ENCODE measurements around the gene ATP2C1. TPM values are rescaled to one million over a fixed set of nuclear protein-coding genes. Genes with fewer than 3 reads are reported as not detected.

ATP2C1 gene
- total RNA-seq, 2 experiments from 2014 or later, result 47.4 to 48.5 TPM

DNA sequence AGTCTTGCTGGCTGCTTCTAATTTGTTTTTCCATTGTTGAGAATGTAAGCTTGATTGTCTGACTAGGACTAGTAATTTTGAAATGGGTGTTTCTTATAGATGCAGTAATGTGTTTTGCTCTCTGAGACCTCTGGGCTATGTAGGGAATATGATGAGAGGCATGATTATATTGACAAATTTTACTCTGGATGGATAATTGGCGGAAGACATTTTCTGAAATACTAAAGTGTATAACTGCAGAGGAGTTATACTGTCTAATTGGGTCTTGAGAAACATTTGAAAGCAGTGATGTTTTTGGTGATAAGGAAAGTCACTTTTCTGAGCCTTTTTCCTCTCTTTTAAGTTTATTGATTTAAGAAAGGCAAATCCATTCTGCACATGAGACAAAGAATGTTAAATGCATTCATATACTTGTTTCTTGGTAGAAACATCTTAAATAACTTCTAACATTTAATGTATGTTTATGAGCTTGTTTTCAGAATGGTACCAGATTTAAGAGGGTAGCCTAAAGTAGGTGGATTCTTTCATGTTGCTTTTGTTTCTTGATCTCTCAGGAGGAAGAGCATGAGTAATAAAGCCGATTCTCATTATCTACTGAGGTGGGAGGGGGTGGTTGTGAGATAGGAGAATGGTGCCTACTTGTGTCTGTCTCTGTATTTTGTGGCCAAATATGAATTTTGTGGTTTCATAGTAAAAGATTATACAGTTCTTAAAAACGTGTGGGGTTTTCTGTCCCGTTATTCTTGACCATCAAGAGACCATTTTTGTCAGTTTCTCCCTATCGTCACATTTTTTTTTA is 2.0 kb downstream of the ATP2C1 start:
- ChIA-PET POLR2A (interaction anchor here (1.0 kb wide), 1 partner anchor 126 kb away, joined by 17 read pairs; no protein-coding TSS in a partner anchor), CTCF (interaction anchor here (1.0 to 1.3 kb wide), 3 partner anchors 34 to 131 kb away, joined by 3 read pairs; partner anchors contain the start of genes ASTE1 and NEK11)
- Mint-ChIP-seq H3K4me3 (peak overlapping the region; percentile 94), H3K4me1 (peaks cover 43% of the 10 kb centered on the region), H3K36me3 (ENCODE audit: low read depth) (peaks cover 6% of the 10 kb centered on the region), H3K9me3 (ENCODE audit: low read depth) (no peaks in the 10 kb centered on the region), H3K27me3 (no peaks in the 10 kb centered on the region), H3K27ac (peak overlapping the region; percentile 56)
- intact Hi-C loops (cut with DNase I, micrococcal nuclease), result loop anchor here in 1 of 2 experiments (1.0 kb wide), 1 partner anchor 11 kb away; no protein-coding TSS in a partner anchor
- ATAC-seq (peak; percentile 34), DNase-seq (peak; percentile 17)

DNA sequence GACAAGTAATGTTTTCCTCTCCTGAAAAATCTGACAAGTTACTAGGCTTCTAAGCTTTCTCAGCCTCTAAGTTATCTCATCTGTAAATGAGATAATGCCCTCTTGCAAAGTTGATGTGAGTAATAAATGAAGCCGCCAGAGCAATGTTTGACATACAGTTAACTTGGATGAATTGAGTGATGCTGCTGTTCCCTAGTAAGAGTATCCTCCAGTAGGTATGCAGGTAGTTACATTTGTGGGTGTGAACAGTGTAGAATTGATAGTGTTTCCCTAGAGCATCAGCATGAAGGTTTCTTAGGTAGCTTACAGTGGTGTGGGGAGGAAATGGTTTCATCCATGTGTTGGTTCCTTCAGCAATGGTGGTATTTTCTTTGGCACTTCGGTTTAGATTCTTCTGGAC is 3.4 kb downstream of the ATP2C1 start:
- no peak overlapping the region for H3K27ac Mint-ChIP-seq
- DNase-seq, result no peak
- H3K4me1 Mint-ChIP-seq, result peaks cover 53% of the 10 kb centered on the region
- CTCF ChIA-PET, result interaction anchor here (0.6 to 1.3 kb wide), 3 partner anchors 45 to 59 kb away, joined by 3 to 4 read pairs (median 3); no protein-coding TSS in a partner anchor
- no peaks in the 10 kb centered on the region for H3K9me3 Mint-ChIP-seq (ENCODE audit: low read depth)
- intact Hi-C loops (cut with DNase I, micrococcal nuclease), result no loop called here
- H3K4me3 Mint-ChIP-seq, result no peak overlapping the region
- POLR2A ChIA-PET, result no interaction called here
- no peak for ATAC-seq
- H3K36me3 Mint-ChIP-seq (ENCODE audit: low read depth), result peaks cover 6% of the 10 kb centered on the region
- no peaks in the 10 kb centered on the region for H3K27me3 Mint-ChIP-seq

DNA sequence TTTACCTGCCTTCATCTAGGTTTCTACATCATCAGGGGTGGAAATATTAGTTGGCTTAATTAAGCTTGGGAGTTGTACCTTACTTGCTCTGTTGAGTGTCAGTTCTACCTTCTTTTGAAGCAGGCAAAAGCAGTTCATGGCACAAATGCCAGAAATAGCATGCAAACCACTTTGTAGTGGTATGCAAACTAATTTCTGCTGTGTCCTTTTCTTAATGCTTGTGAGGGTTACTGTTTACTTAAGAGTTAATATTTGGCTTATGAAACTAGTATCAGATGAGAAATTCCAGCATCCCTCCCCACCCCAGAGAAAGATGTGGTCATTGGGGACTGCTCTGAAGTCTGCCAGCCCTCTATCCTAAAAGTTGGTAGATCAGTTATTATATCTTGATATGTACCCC is 7.1 kb downstream of the ATP2C1 start:
- DNase-seq, result no peak
- H3K27me3 Mint-ChIP-seq, result no peaks in the 10 kb centered on the region
- peaks cover 3% of the 10 kb centered on the region for H3K36me3 Mint-ChIP-seq (ENCODE audit: low read depth)
- no peak overlapping the region for H3K4me3 Mint-ChIP-seq
- intact Hi-C loops (cut with DNase I, micrococcal nuclease), result no loop called here
- H3K4me1 Mint-ChIP-seq, result peaks cover 56% of the 10 kb centered on the region
- H3K27ac Mint-ChIP-seq, result no peak overlapping the region
- H3K9me3 Mint-ChIP-seq (ENCODE audit: low read depth), result no peaks in the 10 kb centered on the region
- no peak for ATAC-seq
- CTCF ChIA-PET, result no interaction called here
- POLR2A ChIA-PET, result no interaction called here

DNA sequence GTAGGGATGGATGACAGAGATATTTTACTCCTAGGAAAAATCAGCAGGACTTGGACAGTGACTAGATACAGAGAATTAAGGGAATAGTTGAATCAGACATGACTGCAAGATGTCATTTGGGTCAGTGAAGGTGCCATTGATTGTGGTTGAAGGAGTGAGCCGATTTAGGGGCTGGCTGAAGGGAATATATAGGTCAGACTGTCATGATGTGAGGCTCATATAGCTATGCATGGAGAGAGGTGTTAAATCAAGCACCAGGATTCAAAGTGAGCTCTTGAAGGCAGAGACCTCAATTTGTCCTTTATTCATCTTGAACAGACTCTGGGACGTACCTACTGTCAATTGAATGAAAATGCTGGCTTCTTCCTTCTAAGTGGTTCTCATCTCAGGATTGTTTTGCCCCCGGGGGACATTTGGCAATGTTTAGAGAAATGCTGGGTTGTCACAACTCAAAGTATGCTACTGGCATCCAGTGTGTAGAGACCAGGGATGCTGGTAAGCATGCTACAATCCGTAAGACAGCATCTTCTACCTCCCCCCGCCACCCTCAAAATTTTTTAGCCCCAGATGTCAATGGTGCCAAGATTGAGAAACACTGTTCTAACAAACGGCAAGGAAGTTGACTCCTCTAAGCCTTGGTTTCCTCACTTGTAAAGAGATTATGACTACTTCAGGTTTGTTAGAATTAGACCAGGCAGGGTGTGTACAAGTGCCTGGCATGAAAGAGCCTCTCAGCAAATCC is 7.8 kb downstream of the ATP2C1 start:
- intact Hi-C loops (cut with DNase I, micrococcal nuclease), result no loop called here
- Mint-ChIP-seq H3K9me3 (ENCODE audit: low read depth) (no peaks in the 10 kb centered on the region), H3K4me1 (peaks cover 56% of the 10 kb centered on the region), H3K27ac (no peak overlapping the region), H3K36me3 (ENCODE audit: low read depth) (peaks cover 3% of the 10 kb centered on the region), H3K4me3 (no peak overlapping the region), H3K27me3 (no peaks in the 10 kb centered on the region)
- ATAC-seq (no peak), DNase-seq (no peak)
- ChIA-PET CTCF (no interaction called here), POLR2A (interaction anchor here (1.0 kb wide), 1 partner anchor 8 kb away, joined by 3 read pairs; no protein-coding TSS in a partner anchor)

DNA sequence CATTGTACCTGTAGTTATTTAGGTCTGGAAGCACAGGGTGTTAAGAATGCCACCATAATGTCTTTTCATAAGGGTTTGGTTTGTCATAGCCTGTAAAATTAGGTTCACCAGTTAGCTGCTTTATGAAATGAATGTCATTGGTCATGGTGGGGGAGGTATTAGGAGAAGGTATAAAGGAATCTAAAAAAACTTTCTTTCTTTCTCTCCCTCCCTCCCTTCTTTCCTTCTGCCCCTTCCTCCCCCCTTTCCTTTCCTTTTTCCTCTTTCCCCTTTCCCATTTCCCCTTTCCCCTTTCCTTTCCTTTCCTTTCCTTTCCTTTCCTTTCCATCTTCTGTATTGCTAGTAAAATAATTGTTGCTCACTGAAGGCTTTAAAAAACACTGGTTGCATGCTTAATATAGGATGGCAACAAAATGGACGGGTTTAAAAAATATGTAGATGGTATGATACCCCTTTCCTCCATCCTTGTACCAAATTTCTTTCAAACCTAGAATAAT is 9.6 kb downstream of the ATP2C1 start:
- Mint-ChIP-seq H3K27me3 (no peaks in the 10 kb centered on the region), H3K27ac (no peak overlapping the region), H3K4me3 (no peak overlapping the region), H3K4me1 (peaks cover 57% of the 10 kb centered on the region), H3K9me3 (ENCODE audit: low read depth) (no peaks in the 10 kb centered on the region), H3K36me3 (ENCODE audit: low read depth) (peaks cover 6% of the 10 kb centered on the region)
- ATAC-seq (no peak), DNase-seq (no peak)
- POLR2A ChIA-PET, result no interaction called here
- intact Hi-C loops (cut with DNase I, micrococcal nuclease), result no loop called here
- CTCF ChIA-PET, result no interaction called here

DNA sequence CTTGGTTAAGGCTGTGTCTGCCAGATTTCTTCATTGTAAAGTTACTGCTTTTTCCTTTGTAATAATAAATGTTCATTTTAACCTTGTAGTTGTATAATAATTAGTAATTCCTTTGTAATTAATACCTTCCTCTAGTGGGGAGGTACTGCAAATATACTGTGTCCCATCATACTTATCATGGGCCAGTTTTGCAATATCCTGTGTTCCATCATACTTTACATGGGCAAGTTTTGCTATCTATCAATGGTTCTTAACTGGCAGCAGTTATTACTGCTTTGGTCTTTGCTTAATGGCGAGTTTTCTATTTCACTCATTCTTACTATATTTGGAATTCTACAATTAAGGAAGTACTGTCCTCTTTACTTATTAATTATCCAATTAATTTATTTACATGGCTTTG is 10.6 kb downstream of the ATP2C1 start:
- Mint-ChIP-seq H3K9me3 (ENCODE audit: low read depth) (no peaks in the 10 kb centered on the region), H3K27me3 (no peaks in the 10 kb centered on the region), H3K27ac (no peak overlapping the region), H3K36me3 (ENCODE audit: low read depth) (peaks cover 6% of the 10 kb centered on the region), H3K4me3 (no peak overlapping the region), H3K4me1 (peaks cover 55% of the 10 kb centered on the region)
- DNase-seq (no peak), ATAC-seq (no peak)
- CTCF ChIA-PET, result no interaction called here
- intact Hi-C loops (cut with DNase I, micrococcal nuclease), result no loop called here
- POLR2A ChIA-PET, result no interaction called here

DNA sequence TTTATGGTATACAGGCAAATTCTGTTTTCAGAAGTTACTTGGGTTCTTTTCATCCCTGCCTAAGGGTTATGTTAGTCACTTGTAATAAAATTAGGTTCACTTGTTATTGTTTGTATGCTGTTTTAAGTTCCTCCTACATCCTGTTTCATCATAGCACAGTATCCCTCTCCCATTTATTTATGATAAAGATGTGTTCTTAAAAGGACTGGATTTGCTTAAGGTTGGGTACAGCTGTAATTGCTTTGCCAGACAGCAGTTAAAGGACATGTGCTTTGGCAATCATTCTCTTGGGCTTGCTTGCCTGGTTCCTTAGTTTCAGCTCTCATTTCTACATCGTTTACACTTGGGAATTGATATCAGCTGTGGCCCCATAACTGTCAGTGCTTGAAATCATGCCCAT is 11.7 kb downstream of the ATP2C1 start:
- H3K9me3 Mint-ChIP-seq (ENCODE audit: low read depth), result no peaks in the 10 kb centered on the region
- no peak overlapping the region for H3K4me3 Mint-ChIP-seq
- ChIA-PET CTCF (no interaction called here), POLR2A (interaction anchor here (0.6 kb wide), 1 partner anchor 9 kb away, joined by 4 read pairs; no protein-coding TSS in a partner anchor)
- ATAC-seq (no peak), DNase-seq (no peak)
- H3K36me3 Mint-ChIP-seq (ENCODE audit: low read depth), result peaks cover 6% of the 10 kb centered on the region
- no peaks in the 10 kb centered on the region for H3K27me3 Mint-ChIP-seq
- peaks cover 54% of the 10 kb centered on the region for H3K4me1 Mint-ChIP-seq
- no peak overlapping the region for H3K27ac Mint-ChIP-seq
- intact Hi-C loops (cut with DNase I, micrococcal nuclease), result no loop called here

DNA sequence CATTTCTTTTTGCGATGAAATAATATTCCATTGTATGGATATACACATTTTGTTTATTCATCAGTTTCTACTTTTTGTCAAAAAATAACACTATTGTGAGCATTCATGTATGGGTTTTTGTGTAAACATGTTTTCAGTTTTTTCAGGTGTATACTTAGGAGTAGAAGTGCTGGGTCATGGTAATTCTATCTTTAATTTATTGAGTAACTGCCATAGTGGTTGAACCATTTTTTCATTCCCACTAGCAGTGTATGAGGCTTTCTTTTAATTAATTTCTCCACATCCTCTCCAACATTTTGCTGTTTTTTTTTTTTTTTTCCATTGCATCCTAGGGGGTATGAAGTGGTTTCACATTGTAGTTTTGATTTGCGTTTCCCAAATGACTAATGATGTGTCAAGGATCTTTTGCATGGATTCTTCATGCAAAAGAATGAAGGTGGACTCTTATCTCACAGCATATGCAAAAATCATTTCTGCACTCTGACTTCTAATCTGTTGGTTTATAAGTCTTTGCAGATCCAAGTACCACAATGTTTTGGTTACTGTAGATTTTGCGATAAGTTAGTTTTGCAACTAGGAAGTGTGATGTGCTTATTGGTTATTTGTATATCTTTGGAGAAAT is 12.6 kb downstream of the ATP2C1 start:
- ATAC-seq (no peak), DNase-seq (no peak)
- Mint-ChIP-seq H3K4me3 (no peak overlapping the region), H3K27ac (no peak overlapping the region), H3K9me3 (ENCODE audit: low read depth) (peaks cover 2% of the 10 kb centered on the region), H3K36me3 (ENCODE audit: low read depth) (peaks cover 8% of the 10 kb centered on the region), H3K4me1 (peaks cover 47% of the 10 kb centered on the region), H3K27me3 (no peaks in the 10 kb centered on the region)
- intact Hi-C loops (cut with DNase I, micrococcal nuclease), result no loop called here
- ChIA-PET CTCF (no interaction called here), POLR2A (no interaction called here)

DNA sequence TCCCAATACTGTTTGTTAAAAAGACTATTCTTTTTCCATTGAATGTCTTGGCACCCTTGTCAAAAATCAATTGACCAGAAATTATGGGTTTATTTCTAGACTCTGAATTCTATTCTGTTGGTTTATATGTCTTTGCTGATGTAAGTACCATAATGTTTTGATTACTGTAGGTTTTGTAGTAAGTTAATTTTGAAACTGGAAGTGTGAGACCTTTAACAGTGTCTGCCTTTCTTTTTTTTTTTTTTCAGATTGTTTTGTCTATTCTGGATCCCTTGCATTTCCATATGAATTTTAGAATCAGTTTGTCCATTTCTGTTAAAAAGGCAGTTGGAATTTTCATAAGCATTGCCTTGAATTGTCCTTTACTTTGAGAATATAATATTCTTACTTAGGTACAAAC is 13.6 kb downstream of the ATP2C1 start:
- H3K4me3 Mint-ChIP-seq, result no peak overlapping the region
- H3K9me3 Mint-ChIP-seq (ENCODE audit: low read depth), result peaks cover 2% of the 10 kb centered on the region
- H3K36me3 Mint-ChIP-seq (ENCODE audit: low read depth), result peaks cover 9% of the 10 kb centered on the region
- DNase-seq, result no peak
- CTCF ChIA-PET, result interaction anchor here (0.7 kb wide), 1 partner anchor 16 kb away, joined by 3 read pairs; no protein-coding TSS in a partner anchor
- H3K27ac Mint-ChIP-seq, result no peak overlapping the region
- peak; percentile 55 for ATAC-seq
- peaks cover 43% of the 10 kb centered on the region for H3K4me1 Mint-ChIP-seq
- POLR2A ChIA-PET, result no interaction called here
- intact Hi-C loops (cut with DNase I, micrococcal nuclease), result loop anchor here in 1 of 2 experiments (1.0 kb wide), 1 partner anchor 11 kb away; no protein-coding TSS in a partner anchor
- no peaks in the 10 kb centered on the region for H3K27me3 Mint-ChIP-seq

DNA sequence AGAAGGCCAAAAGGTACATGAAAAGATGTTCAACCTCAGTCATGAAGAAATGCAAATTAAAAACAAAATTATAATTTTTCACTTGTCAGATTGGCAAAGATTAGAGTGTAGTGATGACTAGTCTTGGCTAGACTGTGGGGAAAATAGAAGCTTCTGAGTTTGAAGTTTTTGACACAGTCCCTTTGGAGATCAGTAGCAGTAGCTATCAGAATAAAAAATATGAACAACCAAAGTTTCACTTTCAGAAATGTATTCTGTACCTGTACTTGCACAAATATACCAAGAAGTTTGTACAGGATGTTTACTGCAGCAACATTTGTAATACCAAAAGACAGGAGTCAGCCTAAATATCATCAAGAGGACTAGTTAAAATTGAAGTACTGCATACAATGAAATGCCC is 14.1 kb downstream of the ATP2C1 start:
- ATAC-seq (peak; percentile 93), DNase-seq (no peak)
- peaks cover 40% of the 10 kb centered on the region for H3K4me1 Mint-ChIP-seq
- H3K27ac Mint-ChIP-seq, result peak overlapping the region; percentile 31
- H3K27me3 Mint-ChIP-seq, result no peaks in the 10 kb centered on the region
- ChIA-PET POLR2A (no interaction called here), CTCF (interaction anchor here (0.5 to 0.7 kb wide), 2 partner anchors 17 to 124 kb away, joined by 3 to 5 read pairs; no protein-coding TSS in a partner anchor)
- peaks cover 2% of the 10 kb centered on the region for H3K9me3 Mint-ChIP-seq (ENCODE audit: low read depth)
- H3K36me3 Mint-ChIP-seq (ENCODE audit: low read depth), result peaks cover 9% of the 10 kb centered on the region
- intact Hi-C loops (cut with DNase I, micrococcal nuclease), result loop anchor here in 1 of 2 experiments (1.0 kb wide), 1 partner anchor 12 kb away; no protein-coding TSS in a partner anchor
- H3K4me3 Mint-ChIP-seq, result no peak overlapping the region

DNA sequence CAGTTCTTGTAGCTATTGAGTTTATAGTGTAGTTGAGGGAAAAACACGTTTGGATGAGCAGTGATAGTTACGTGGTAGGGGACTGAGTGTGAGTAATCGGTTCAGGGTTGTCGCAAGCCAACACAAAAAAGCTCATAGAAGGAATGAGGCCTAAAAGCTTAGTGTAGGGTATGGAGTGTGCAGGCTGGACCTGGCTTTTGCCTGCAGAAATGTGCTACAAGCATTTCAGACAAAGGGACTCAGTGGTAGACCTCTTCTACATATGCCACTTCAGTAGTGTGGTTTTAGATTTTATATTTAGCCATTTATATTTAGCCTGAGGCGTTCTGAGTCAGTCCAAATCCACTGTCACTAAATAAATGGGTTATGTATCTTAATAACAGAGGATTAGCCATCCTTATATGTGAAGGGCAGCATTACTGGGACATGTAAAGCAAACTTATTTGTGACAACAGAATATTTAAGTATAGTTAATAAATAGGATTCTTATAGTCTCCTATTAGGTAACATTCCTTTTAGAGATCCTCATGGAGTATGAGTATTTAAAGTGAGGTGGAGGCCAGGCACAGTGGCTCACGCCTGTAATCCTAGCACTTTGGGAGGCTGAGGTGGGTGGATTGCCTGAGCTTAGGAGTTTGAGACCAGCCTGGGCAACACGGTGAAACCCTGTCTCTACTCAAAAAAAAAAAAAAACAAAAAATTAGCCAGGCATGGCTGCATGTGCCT is 21.8 kb downstream of the ATP2C1 start:
- Mint-ChIP-seq H3K4me1 (peaks cover 23% of the 10 kb centered on the region), H3K27ac (no peak overlapping the region), H3K36me3 (ENCODE audit: low read depth) (peaks cover 25% of the 10 kb centered on the region), H3K27me3 (no peaks in the 10 kb centered on the region), H3K4me3 (no peak overlapping the region), H3K9me3 (ENCODE audit: low read depth) (peaks cover 2% of the 10 kb centered on the region)
- DNase-seq (no peak), ATAC-seq (no peak)
- intact Hi-C loops (cut with DNase I, micrococcal nuclease), result no loop called here
- CTCF ChIA-PET, result no interaction called here
- POLR2A ChIA-PET, result interaction anchor here (0.6 kb wide), 1 partner anchor 22 kb away, joined by 3 read pairs; no protein-coding TSS in a partner anchor
